H9 (cell line): ENCODE data around the gene PRAMEF1. TPM values are rescaled to one million over a fixed set of nuclear protein-coding genes. Genes with fewer than 3 reads are reported as not detected.

ENCODE experiments used
- DNase-seq: peaks from one replicate; pipeline ENCODE4 v3.0.0-alpha.2; 2017
- H2AFZ ChIP-seq: one replicate; pipeline ENCODE4 v1.6.1; 2013; ENCODE audit warnings: mild to moderate bottlenecking, low read length, control low read depth, moderate library complexity
- H2AK5ac ChIP-seq: 2 replicates; pipeline ENCODE4 v1.6.1; 2013; ENCODE audit warnings: low read length, control low read depth, mixed read lengths; ENCODE audit not compliant: insufficient read length
- H2BK120ac ChIP-seq: one replicate; pipeline ENCODE4 v1.6.1; 2013; ENCODE audit warnings: low read depth, mild to moderate bottlenecking, low read length, control low read depth, inconsistent platforms; ENCODE audit not compliant: poor library complexity, severe bottlenecking
- H2BK12ac ChIP-seq: 2 replicates; pipeline ENCODE4 v1.6.1; 2013; ENCODE audit warnings: low read length, control low read depth, mixed read lengths, low read depth; ENCODE audit not compliant: insufficient read length
- H2BK15ac ChIP-seq: 2 replicates; pipeline ENCODE4 v1.6.1; 2013; ENCODE audit warnings: low read depth, low read length, control low read depth
- H2BK20ac ChIP-seq: one replicate; pipeline ENCODE4 v1.6.1; 2013; ENCODE audit warnings: low read depth, mild to moderate bottlenecking, low read length, control low read depth, inconsistent platforms; ENCODE audit not compliant: poor library complexity, severe bottlenecking
- H2BK5ac ChIP-seq: 2 replicates; pipeline ENCODE4 v1.6.1; 2013; ENCODE audit warnings: low read length, control low read depth, mixed read lengths; ENCODE audit not compliant: insufficient read length
- H3K14ac ChIP-seq: 2 replicates; pipeline ENCODE4 v1.6.1; 2013; ENCODE audit warnings: low read length, control low read depth; ENCODE audit not compliant: insufficient read depth
- H3K18ac ChIP-seq: 2 replicates; pipeline ENCODE4 v1.6.1; 2013; ENCODE audit warnings: low read depth, mild to moderate bottlenecking, mixed read lengths, low read length, control low read depth; ENCODE audit not compliant: insufficient read length
- H3K23ac ChIP-seq: 2 replicates; pipeline ENCODE4 v1.6.1; 2013; ENCODE audit warnings: low read length, control low read depth, mixed read lengths, low read depth; ENCODE audit not compliant: insufficient read length
- H3K23me2 ChIP-seq: 2 replicates; pipeline ENCODE4 v1.6.1; 2013; ENCODE audit warnings: low read depth, mild to moderate bottlenecking, mixed read lengths, low read length, control low read depth; ENCODE audit not compliant: insufficient read length, poor library complexity, severe bottlenecking
- H3K27ac ChIP-seq: 2 replicates; pipeline ENCODE4 v1.5.1; 2013; ENCODE audit warnings: low read length, control low read depth, mixed read lengths, low read depth; ENCODE audit not compliant: insufficient read length
- H3K27me3 ChIP-seq: 2 replicates; pipeline ENCODE4 v1.6.1; 2013; ENCODE audit warnings: low read length, control low read depth, inconsistent platforms; ENCODE audit not compliant: insufficient read depth
- H3K4ac ChIP-seq: 2 replicates; pipeline ENCODE4 v1.6.1; 2013; ENCODE audit warnings: low read depth, mild to moderate bottlenecking, control low read depth, inconsistent platforms, low read length, moderate library complexity
- H3K4me1 ChIP-seq: 2 replicates; pipeline ENCODE4 v1.6.1; 2013; ENCODE audit warnings: low read length, control low read depth, inconsistent platforms; ENCODE audit not compliant: insufficient read depth
- H3K4me2 ChIP-seq: 2 replicates; pipeline ENCODE4 v1.6.1; 2013; ENCODE audit warnings: low read length, control low read depth, mixed read lengths; ENCODE audit not compliant: insufficient read length, insufficient read depth
- H3K56ac ChIP-seq: 2 replicates; pipeline ENCODE4 v1.6.1; 2013; ENCODE audit warnings: low read depth, mild to moderate bottlenecking, mixed read lengths, low read length, control low read depth; ENCODE audit not compliant: insufficient read length
- H3K79me1 ChIP-seq: 2 replicates; pipeline ENCODE4 v1.6.1; 2013; ENCODE audit warnings: low read depth, mild to moderate bottlenecking, moderate library complexity, low read length, control low read depth, inconsistent platforms; ENCODE audit not compliant: insufficient read depth, poor library complexity, severe bottlenecking
- H3K79me2 ChIP-seq: 2 replicates; pipeline ENCODE4 v1.6.1; 2013; ENCODE audit warnings: low read length, control low read depth, inconsistent platforms; ENCODE audit not compliant: insufficient read depth
- H3K9ac ChIP-seq: 2 replicates; pipeline ENCODE4 v1.6.1; 2013; ENCODE audit warnings: low read length, control low read depth, mixed read lengths; ENCODE audit not compliant: insufficient read length; ENCODE audit errors: extremely low read depth
- H3K9me3 ChIP-seq: one replicate; pipeline ENCODE4 v1.6.1; 2013; ENCODE audit warnings: low read depth, low read length, inconsistent platforms; ENCODE audit not compliant: control insufficient read depth
- H3T11ph ChIP-seq: one replicate; pipeline ENCODE4 v1.6.1; 2013; ENCODE audit warnings: mild to moderate bottlenecking, low read length, control low read depth, inconsistent platforms
- H4K20me1 ChIP-seq: one replicate; pipeline ENCODE4 v1.6.1; 2013; ENCODE audit not compliant: control insufficient read depth, insufficient read length, insufficient read depth
- H4K5ac ChIP-seq: 2 replicates; pipeline ENCODE4 v1.6.1; 2013; ENCODE audit warnings: low read depth, mild to moderate bottlenecking, mixed read lengths, low read length, control low read depth; ENCODE audit not compliant: insufficient read length
- H4K8ac ChIP-seq: replicated peaks from 2 replicates; pipeline ENCODE4 v1.6.1; 2013; ENCODE audit warnings: low read length, control low read depth, mixed read lengths, low read depth; ENCODE audit not compliant: insufficient read length
- H4K91ac ChIP-seq: 2 replicates; pipeline ENCODE4 v1.6.1; 2013; ENCODE audit warnings: low read depth, mild to moderate bottlenecking, moderate library complexity, mixed read lengths, low read length, control low read depth; ENCODE audit not compliant: insufficient read length
- H3K27ac Mint-ChIP-seq, 3 experiments: 2 replicates in 2 of 3; 3 replicates in 1 of 3; pipeline ENCODE4 v1.8.0; 2020 to 2021; ENCODE audit warnings: mixed read lengths in 3 of 3, mild to moderate bottlenecking in 1 of 3, moderate library complexity in 1 of 3
- H3K27me3 Mint-ChIP-seq: 2 replicates; pipeline ENCODE4 v1.8.0; 2021; ENCODE audit warnings: low read depth, mild to moderate bottlenecking, moderate library complexity, mixed read lengths
- H3K36me3 Mint-ChIP-seq, 3 experiments: 2 replicates in 2 of 3; 3 replicates in 1 of 3; pipeline ENCODE4 v1.8.0; 2020 to 2021; ENCODE audit warnings: low read depth in 3 of 3, mixed read lengths in 3 of 3; ENCODE audit not compliant: insufficient read depth in 1 of 3
- H3K4me1 Mint-ChIP-seq, 2 experiments: 2 replicates each; pipeline ENCODE4 v1.8.0; 2020; ENCODE audit warnings: mixed read lengths in 2 of 2
- H3K4me3 Mint-ChIP-seq, 2 experiments: 2 replicates in 1 of 2; 3 replicates in 1 of 2; pipeline ENCODE4 v1.8.0; 2020 to 2021; ENCODE audit warnings: mild to moderate bottlenecking in 2 of 2, mixed read lengths in 2 of 2, moderate library complexity in 1 of 2
- H3K9me3 Mint-ChIP-seq, 2 experiments: 2 replicates in 1 of 2; 3 replicates in 1 of 2; pipeline ENCODE4 v1.8.0; 2020; ENCODE audit warnings: mild to moderate bottlenecking in 2 of 2, mixed read lengths in 2 of 2, moderate library complexity in 1 of 2
- WGBS: extraction: QIAGEN DNeasy Blood & Tissue Kit; methylation state at CpG from one replicate; pipeline ENCODE4 v1.1.7; 2013; ENCODE audit warnings: missing lambda C conversion rate, low lambda C conversion rate, mixed read lengths; ENCODE audit not compliant: insufficient read length; ENCODE audit errors: extremely low coverage; 5-methylcytosine and 5-hydroxymethylcytosine counted together
- total RNA-seq: library from RNA; stranded (reverse); gene quantifications from 2 replicates; pipeline ENCODE4 v1.2.1, GENCODE V29; 2021
- TF ChIP-seq, protein P1 (sequence below): fragments of 200-600 bp; sonication (generic); conservative IDR thresholded peaks from 3 replicates; pipeline ENCODE4 v1.8.0; 2021; ENCODE audit warnings: antibody characterized with exemption, mild to moderate bottlenecking

The PRAMEF1 gene
- total RNA-seq, 1 experiment from 2014 or later: not detected

DNA sequence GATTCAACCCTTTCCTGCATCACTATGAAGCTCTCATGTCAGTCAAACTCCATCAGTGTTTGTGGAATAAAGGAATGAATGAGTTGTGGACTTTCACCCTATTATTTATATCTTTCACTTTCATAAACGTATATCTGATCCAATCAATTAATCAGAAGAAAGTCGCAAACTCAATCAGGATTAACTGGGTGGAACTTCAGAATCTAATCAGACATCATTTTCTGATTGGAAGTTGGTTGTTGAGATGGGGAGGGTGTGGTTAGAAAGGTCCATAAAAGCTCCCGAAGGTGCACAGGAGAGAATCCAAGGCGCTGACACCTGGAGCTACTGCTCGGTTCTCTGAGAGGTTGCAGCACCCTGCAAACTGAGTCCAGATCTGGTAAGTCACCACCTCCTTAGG lies 17.8 kb upstream of the PRAMEF1 start, which contains the start of gene PRAMEF12:
PRAMEF12 (plus strand) TSS at position 301 of the 400 bp plus-strand sequence. CDS start 1,130 bp downstream, outside the sequence.
- H3K4ac ChIP-seq: no peak within 1 kb of the TSS
- H3K27me3 ChIP-seq: no peaks in the 10 kb centered on the region
- H3K23me2 ChIP-seq: no peaks in the 10 kb centered on the region
- no peak within 1 kb of the TSS for H3K14ac ChIP-seq
- H4K8ac ChIP-seq: no peak within 1 kb of the TSS
- no peak for DNase-seq
- H2BK5ac ChIP-seq: no peak within 1 kb of the TSS
- H3K4me2 ChIP-seq: no peak within 1 kb of the TSS
- no peak within 1 kb of the TSS for H2AK5ac ChIP-seq
- no peak within 1 kb of the TSS for H2BK12ac ChIP-seq
- no peak within 1 kb of the TSS for H2AFZ ChIP-seq
- H3K9ac ChIP-seq: no peak within 1 kb of the TSS
- no CpG with 5 or more reads among the region's 5 CpGs for WGBS
- H3K4me1 Mint-ChIP-seq: no peaks in the 10 kb centered on the region
- H3K18ac ChIP-seq: no peak within 1 kb of the TSS
- no peak within 1 kb of the TSS for H3K23ac ChIP-seq
- H3K4me3 Mint-ChIP-seq: no peak within 1 kb of the TSS
- no peaks in the 10 kb centered on the region for H4K20me1 ChIP-seq
- H2BK20ac ChIP-seq: no peak within 1 kb of the TSS
- no peaks in the 10 kb centered on the region for H3K36me3 Mint-ChIP-seq
- H3K56ac ChIP-seq: no peak within 1 kb of the TSS
- H4K5ac ChIP-seq: no peak within 1 kb of the TSS
- no peak within 1 kb of the TSS for H2BK120ac ChIP-seq
- H3K27ac Mint-ChIP-seq: no peak within 1 kb of the TSS
- no peaks in the 10 kb centered on the region for H3K9me3 ChIP-seq
- H3K27me3 Mint-ChIP-seq: peaks cover 16% of the 10 kb centered on the region
- no peaks in the 10 kb centered on the region for H3K79me1 ChIP-seq
- H4K91ac ChIP-seq: no peak within 1 kb of the TSS
- TF ChIP-seq, protein P1, sequence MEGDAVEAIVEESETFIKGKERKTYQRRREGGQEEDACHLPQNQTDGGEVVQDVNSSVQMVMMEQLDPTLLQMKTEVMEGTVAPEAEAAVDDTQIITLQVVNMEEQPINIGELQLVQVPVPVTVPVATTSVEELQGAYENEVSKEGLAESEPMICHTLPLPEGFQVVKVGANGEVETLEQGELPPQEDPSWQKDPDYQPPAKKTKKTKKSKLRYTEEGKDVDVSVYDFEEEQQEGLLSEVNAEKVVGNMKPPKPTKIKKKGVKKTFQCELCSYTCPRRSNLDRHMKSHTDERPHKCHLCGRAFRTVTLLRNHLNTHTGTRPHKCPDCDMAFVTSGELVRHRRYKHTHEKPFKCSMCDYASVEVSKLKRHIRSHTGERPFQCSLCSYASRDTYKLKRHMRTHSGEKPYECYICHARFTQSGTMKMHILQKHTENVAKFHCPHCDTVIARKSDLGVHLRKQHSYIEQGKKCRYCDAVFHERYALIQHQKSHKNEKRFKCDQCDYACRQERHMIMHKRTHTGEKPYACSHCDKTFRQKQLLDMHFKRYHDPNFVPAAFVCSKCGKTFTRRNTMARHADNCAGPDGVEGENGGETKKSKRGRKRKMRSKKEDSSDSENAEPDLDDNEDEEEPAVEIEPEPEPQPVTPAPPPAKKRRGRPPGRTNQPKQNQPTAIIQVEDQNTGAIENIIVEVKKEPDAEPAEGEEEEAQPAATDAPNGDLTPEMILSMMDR: no peak
- no peak within 1 kb of the TSS for H2BK15ac ChIP-seq
- no peak within 1 kb of the TSS for H3T11ph ChIP-seq
- H3K79me2 ChIP-seq: 0 out of 2 replicates have a peak, but pooled peaks cover 2% of the 10 kb centered on the region
- H3K9me3 Mint-ChIP-seq: peaks cover 0 to 4% of the 10 kb centered on the region in 2 experiments; a peak in 4 of 5 replicates
- H3K4me1 ChIP-seq: no peaks in the 10 kb centered on the region
- H3K27ac ChIP-seq: no peak within 1 kb of the TSS
